GM23338 (cell line): ENCODE data around the gene CD244.

Experiments
- EZH2 ChIP-seq: fragments of 200-600 bp; sonication (generic); IDR thresholded peaks from one replicate; pipeline ENCODE4 v1.8.0; 2017; ENCODE audit warnings: antibody characterized with exemption, mild to moderate bottlenecking, low read depth; ENCODE audit not compliant: unreplicated experiment
- POLR2AphosphoS5 ChIP-seq: IDR thresholded peaks from 2 replicates; pipeline ENCODE4 v1.6.1; 2016; ENCODE audit warnings: antibody characterized with exemption, low read depth
- TF ChIP-seq, protein P1 (sequence below), 2 experiments: fragments of 200-600 bp in 1 of 2; sonication (generic) in 1 of 2; conservative IDR thresholded peaks; 2 replicates each; pipeline versions ENCODE4 v1.5.1 to v1.6.1; 2016 to 2017; ENCODE audit warnings: antibody characterized with exemption in 2 of 2, low read depth in 2 of 2, mild to moderate bottlenecking in 2 of 2, moderate library complexity in 1 of 2

DNA sequence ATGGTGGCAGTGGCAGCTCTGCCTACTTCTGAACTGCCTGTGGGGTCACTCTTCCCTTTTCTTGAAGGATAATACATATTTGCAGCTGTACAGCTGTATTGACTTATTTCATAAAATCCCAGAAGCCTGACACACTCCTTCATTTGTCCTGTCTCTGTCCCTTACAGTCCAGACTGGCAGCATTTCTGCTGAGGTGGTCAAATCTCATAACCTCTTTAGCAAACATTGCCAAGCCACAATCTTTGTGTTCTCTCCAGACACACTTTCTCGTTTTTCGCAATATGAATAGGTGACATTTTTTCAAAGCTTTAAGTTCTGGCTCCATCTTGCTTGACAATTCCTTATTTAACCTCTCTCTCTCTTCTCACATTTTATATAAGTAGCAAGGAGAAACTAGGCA lies 51.5 kb downstream of the CD244 start:
- TF ChIP-seq, protein P1, sequence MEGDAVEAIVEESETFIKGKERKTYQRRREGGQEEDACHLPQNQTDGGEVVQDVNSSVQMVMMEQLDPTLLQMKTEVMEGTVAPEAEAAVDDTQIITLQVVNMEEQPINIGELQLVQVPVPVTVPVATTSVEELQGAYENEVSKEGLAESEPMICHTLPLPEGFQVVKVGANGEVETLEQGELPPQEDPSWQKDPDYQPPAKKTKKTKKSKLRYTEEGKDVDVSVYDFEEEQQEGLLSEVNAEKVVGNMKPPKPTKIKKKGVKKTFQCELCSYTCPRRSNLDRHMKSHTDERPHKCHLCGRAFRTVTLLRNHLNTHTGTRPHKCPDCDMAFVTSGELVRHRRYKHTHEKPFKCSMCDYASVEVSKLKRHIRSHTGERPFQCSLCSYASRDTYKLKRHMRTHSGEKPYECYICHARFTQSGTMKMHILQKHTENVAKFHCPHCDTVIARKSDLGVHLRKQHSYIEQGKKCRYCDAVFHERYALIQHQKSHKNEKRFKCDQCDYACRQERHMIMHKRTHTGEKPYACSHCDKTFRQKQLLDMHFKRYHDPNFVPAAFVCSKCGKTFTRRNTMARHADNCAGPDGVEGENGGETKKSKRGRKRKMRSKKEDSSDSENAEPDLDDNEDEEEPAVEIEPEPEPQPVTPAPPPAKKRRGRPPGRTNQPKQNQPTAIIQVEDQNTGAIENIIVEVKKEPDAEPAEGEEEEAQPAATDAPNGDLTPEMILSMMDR (conservative IDR thresholded peaks at IDR 0.05; ENCODE audit: low read depth in 2 of 2) = no peak
- TF ChIP-seq EZH2 (no peak), POLR2AphosphoS5 (no peak)
